Measurements from ENCODE around the gene RCC2. TPM values are rescaled to one million over a fixed set of nuclear protein-coding genes. Genes with fewer than 3 reads are reported as not detected.
A peak's percentile ranks its signal among the peaks of the same experiment; 100 is the strongest.
"Not testable (repeated sequence)": the region's sequence is repeated elsewhere in the genome, so short reads cannot be mapped to it uniquely, and the experiment has no call there.

RCC2 gene
- total RNA-seq, 3 donors from 2014 or later: 114 to 130 (median 122) TPM

DNA sequence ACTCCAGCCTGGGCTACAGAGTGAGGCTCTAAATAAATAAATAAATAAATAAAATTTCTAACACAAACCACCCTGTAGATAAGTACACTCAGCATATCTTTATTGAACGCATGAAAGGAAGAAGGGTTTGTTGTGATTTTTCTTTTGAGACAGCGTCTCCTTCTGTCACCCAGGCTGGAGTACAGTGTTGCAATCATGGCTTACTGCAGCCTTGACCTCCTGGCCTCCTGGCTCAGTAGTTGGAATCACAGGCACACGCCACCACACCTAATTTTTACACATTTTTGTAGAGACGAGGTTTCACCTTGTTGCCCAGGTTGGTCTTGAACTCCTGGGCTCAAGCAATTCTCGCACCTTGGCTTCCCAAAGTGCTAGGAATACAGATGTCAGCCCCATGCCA lies 23.2 kb upstream of the RCC2 start:
- no peaks in the 10 kb centered on the region for H3K4me1 Mint-ChIP-seq (ENCODE audit: low read depth)
- H3K36me3 Mint-ChIP-seq (ENCODE audit: insufficient read depth): no peaks in the 10 kb centered on the region
- no peaks in the 10 kb centered on the region for H3K9me3 Mint-ChIP-seq
- no peak overlapping the region for H3K4me3 Mint-ChIP-seq
- H3K27me3 Mint-ChIP-seq (ENCODE audit: low read depth): no peaks in the 10 kb centered on the region
- no peak for DNase-seq
- no peak for ATAC-seq

DNA sequence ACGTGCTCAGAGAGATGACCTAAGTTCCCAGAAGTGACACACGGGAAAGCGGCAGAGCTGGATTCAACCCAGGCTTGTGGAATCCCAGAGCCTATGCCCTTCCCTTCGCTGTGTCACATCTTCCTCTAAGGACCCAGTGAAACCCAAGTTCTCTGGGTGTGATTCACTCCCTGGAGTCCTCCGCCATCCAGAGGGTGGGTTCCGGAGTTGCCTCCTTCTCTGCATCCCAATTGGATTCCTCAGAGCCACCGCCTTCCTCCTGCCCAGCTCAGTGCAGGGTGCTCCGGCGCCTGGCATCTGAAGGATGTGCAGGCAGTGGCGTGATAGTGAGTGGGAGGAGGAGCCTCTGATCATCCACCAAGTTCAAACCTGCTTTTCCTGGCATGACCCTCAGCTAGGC lies 20.7 kb upstream of the RCC2 start:
- Mint-ChIP-seq H3K4me3 (no peak overlapping the region), H3K4me1 (ENCODE audit: low read depth) (no peaks in the 10 kb centered on the region), H3K36me3 (ENCODE audit: insufficient read depth) (no peaks in the 10 kb centered on the region), H3K9me3 (no peaks in the 10 kb centered on the region), H3K27me3 (ENCODE audit: low read depth) (no peaks in the 10 kb centered on the region)
- no peak for ATAC-seq
- DNase-seq: no peak

GRCh38 chr1:17458794-17459193 lies 19.3 kb upstream of the RCC2 start:
- no peak for DNase-seq
- Mint-ChIP-seq H3K4me3 (no peak overlapping the region), H3K27me3 (ENCODE audit: low read depth) (no peaks in the 10 kb centered on the region), H3K36me3 (ENCODE audit: insufficient read depth) (no peaks in the 10 kb centered on the region), H3K4me1 (ENCODE audit: low read depth) (no peaks in the 10 kb centered on the region), H3K9me3 (no peaks in the 10 kb centered on the region)
- ATAC-seq: no peak

- Mint-ChIP-seq H3K36me3 (ENCODE audit: insufficient read depth) (no peaks in the 10 kb centered on the region), H3K27me3 (ENCODE audit: low read depth) (peaks cover 4% of the 10 kb centered on the region), H3K9me3 (no peaks in the 10 kb centered on the region), H3K4me3 (no peak overlapping the region), H3K4me1 (ENCODE audit: low read depth) (no peaks in the 10 kb centered on the region)
- DNase-seq (no peak), ATAC-seq (no peak)
Measured at GRCh38 chr1:17452686-17453085, 13.2 kb upstream of the RCC2 start.

- not testable (repeated sequence) for H3K36me3 Mint-ChIP-seq (ENCODE audit: insufficient read depth); H3K4me3 Mint-ChIP-seq; H3K27me3 Mint-ChIP-seq (ENCODE audit: low read depth); H3K9me3 Mint-ChIP-seq; DNase-seq; ATAC-seq; H3K4me1 Mint-ChIP-seq (ENCODE audit: low read depth)
Measured at GRCh38 chr1:17452203-17452602, 12.7 kb upstream of the RCC2 start.

DNA sequence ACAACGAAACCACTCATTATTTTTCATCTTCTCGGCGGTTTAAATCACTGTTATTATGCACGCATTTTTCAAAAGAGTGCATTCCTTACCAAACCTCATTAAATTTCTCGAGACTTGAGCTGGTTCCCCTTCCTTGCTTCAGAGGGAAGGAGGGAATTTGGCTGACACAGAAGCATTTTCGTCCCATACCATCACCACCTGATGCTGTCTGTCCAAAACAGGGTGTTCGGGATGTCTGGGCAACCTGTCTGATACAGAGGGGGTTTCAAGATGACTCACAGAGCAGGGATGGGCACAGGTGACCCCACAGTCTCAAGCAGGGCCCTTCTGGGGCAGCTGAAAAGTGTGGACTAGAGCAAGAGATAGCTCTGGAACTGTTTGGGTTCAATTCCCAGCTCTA lies 12.3 kb upstream of the RCC2 start:
- no peak for DNase-seq
- Mint-ChIP-seq H3K27me3 (ENCODE audit: low read depth) (peaks cover 5% of the 10 kb centered on the region), H3K4me3 (no peak overlapping the region), H3K4me1 (ENCODE audit: low read depth) (no peaks in the 10 kb centered on the region), H3K9me3 (no peaks in the 10 kb centered on the region), H3K36me3 (ENCODE audit: insufficient read depth) (no peaks in the 10 kb centered on the region)
- no peak for ATAC-seq

- H3K9me3 Mint-ChIP-seq: no peaks in the 10 kb centered on the region
- H3K4me3 Mint-ChIP-seq: no peak overlapping the region
- peaks cover 5% of the 10 kb centered on the region for H3K27me3 Mint-ChIP-seq (ENCODE audit: low read depth)
- DNase-seq: no peak
- no peaks in the 10 kb centered on the region for H3K36me3 Mint-ChIP-seq (ENCODE audit: insufficient read depth)
- no peak for ATAC-seq
- no peaks in the 10 kb centered on the region for H3K4me1 Mint-ChIP-seq (ENCODE audit: low read depth)
Measured at GRCh38 chr1:17447501-17447992, 8.1 kb upstream of the RCC2 start.

GRCh38 chr1:17442841-17443240 lies 3.4 kb upstream of the RCC2 start:
- DNase-seq (no peak), ATAC-seq (no peak)
- H3K4me3 Mint-ChIP-seq: no peak overlapping the region
- peaks cover 10% of the 10 kb centered on the region for H3K4me1 Mint-ChIP-seq (ENCODE audit: low read depth)
- peaks cover 2% of the 10 kb centered on the region for H3K27me3 Mint-ChIP-seq (ENCODE audit: low read depth)
- no peaks in the 10 kb centered on the region for H3K36me3 Mint-ChIP-seq (ENCODE audit: insufficient read depth)
- no peaks in the 10 kb centered on the region for H3K9me3 Mint-ChIP-seq

DNA sequence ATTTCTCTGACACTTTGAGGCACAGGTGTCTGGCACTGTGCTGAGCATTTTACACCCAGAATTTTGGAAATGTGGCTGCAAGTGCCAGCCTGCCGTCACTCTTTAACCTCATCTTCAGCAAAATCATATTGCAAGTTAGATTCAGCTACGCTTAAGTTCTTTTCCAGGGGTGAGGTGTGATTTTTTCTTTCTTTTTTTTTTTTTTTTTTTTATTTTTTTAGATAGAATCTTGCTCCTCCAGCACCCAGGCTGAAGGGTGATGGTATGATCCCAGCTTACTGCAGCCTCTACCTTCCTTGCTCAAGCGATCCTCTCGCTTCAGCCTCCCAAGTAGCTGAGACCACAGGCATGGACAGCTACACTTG lies 2.5 kb upstream of the RCC2 start:
- no peak for ATAC-seq
- DNase-seq: no peak
- Mint-ChIP-seq H3K9me3 (no peaks in the 10 kb centered on the region), H3K27me3 (ENCODE audit: low read depth) (peaks cover under 1% of the 10 kb centered on the region), H3K4me3 (no peak overlapping the region), H3K4me1 (ENCODE audit: low read depth) (peaks cover 11% of the 10 kb centered on the region), H3K36me3 (ENCODE audit: insufficient read depth) (no peaks in the 10 kb centered on the region)

DNA sequence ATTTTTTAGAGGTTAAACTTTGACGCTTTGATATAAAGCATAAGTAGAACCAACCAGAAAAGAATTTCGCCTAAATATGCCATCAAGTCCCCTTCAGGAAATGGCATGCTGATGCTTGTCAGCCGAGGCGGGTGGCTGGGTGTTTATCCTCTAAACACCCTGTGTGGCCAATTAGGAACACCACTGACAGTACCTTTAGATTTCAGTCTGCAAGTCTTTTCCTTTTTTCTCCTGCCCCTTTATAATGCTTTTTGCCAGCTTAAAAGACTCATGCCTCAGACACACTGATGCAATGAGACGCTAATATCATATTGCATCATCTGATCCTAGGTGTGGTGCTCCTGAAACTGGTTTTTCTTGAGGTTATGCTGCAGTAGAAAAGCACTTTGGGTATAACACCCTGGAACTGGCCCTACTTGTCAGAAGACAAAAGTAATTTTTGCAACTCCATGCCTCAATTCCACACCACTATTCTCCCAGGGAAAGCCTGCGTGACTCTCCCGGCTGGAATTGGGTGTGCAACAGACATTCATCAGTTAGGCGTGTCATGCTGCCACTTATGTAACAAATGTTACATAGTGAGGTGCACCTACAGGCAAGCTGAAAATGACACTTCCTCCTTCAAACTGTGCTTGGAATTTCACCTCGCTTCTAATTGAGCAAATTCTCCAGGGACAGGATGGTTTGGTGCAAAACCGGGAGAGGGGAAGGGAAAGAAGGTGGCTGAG lies 2.0 kb upstream of the RCC2 start:
- ATAC-seq (no peak), DNase-seq (no peak)
- no peaks in the 10 kb centered on the region for H3K36me3 Mint-ChIP-seq (ENCODE audit: insufficient read depth)
- no peaks in the 10 kb centered on the region for H3K27me3 Mint-ChIP-seq (ENCODE audit: low read depth)
- peaks cover 16% of the 10 kb centered on the region for H3K4me1 Mint-ChIP-seq (ENCODE audit: low read depth)
- H3K9me3 Mint-ChIP-seq: no peaks in the 10 kb centered on the region
- H3K4me3 Mint-ChIP-seq: peak overlapping the region; percentile 48

- Mint-ChIP-seq H3K36me3 (ENCODE audit: insufficient read depth) (no peaks in the 10 kb centered on the region), H3K9me3 (no peaks in the 10 kb centered on the region), H3K4me1 (ENCODE audit: low read depth) (peaks cover 23% of the 10 kb centered on the region), H3K27me3 (ENCODE audit: low read depth) (no peaks in the 10 kb centered on the region), H3K4me3 (peak overlapping the region; percentile 48)
- DNase-seq: no peak
- no peak for ATAC-seq
Measured at GRCh38 chr1:17440827-17441168, 1.3 kb upstream of the RCC2 start.

DNA sequence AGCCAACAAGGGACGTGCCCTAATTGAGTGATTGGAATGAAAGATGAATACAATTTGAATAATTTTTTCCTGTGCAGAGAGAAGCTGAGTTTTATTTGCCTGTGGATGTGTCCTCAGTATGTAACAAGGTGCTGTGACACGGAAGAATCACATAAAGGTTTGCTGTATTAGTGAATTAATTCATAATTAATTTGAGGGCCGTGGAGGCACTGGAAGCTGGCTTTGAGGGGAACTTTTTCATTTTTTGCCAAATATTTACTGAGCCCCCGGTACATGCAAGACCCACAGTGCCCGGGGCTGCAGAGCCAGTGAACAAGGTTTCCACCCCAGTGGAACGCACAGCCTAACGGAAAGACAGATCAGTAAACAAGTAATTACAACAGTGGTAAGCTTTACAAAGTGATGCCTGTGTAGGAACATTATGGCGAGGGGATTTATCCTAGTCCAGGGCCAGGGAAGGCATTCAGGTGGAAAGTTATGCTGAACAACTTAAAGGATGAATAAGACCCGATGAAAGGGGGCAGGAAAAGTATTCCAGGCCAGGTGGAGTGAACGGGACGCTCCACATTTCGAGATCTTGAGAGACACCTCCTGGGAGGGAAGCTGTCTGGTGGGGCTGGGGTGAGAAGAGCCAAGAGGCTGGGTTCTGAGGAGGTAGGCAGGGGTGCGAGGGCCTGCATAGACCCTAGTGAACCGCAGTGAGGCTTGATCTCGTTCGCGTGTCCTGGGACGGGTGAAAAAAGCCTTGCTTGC lies 773 bp upstream of the RCC2 start:
- peak overlapping the region; percentile 79 for H3K4me3 Mint-ChIP-seq
- ATAC-seq (no peak), DNase-seq (no peak)
- H3K27me3 Mint-ChIP-seq (ENCODE audit: low read depth): no peaks in the 10 kb centered on the region
- H3K9me3 Mint-ChIP-seq: no peaks in the 10 kb centered on the region
- peaks cover 26% of the 10 kb centered on the region for H3K4me1 Mint-ChIP-seq (ENCODE audit: low read depth)
- H3K36me3 Mint-ChIP-seq (ENCODE audit: insufficient read depth): peaks cover under 1% of the 10 kb centered on the region

GRCh38 chr1:17438318-17439249 lies 893 bp downstream of the RCC2 start:
- Mint-ChIP-seq H3K27me3 (ENCODE audit: low read depth) (no peaks in the 10 kb centered on the region), H3K4me1 (ENCODE audit: low read depth) (peaks cover 41% of the 10 kb centered on the region), H3K36me3 (ENCODE audit: insufficient read depth) (peaks cover 7% of the 10 kb centered on the region), H3K9me3 (no peaks in the 10 kb centered on the region), H3K4me3 (peak overlapping the region; percentile 97)
- ATAC-seq (peak; percentile 45 to 48), DNase-seq (peak; percentile 64)

GRCh38 chr1:17437580-17438317 lies 1.7 kb downstream of the RCC2 start:
- peak overlapping the region; percentile 80 for H3K4me3 Mint-ChIP-seq
- ATAC-seq (peak; percentile 58 to 60), DNase-seq (peak; percentile 57)
- H3K36me3 Mint-ChIP-seq (ENCODE audit: insufficient read depth): peaks cover 10% of the 10 kb centered on the region
- no peaks in the 10 kb centered on the region for H3K9me3 Mint-ChIP-seq
- H3K27me3 Mint-ChIP-seq (ENCODE audit: low read depth): no peaks in the 10 kb centered on the region
- H3K4me1 Mint-ChIP-seq (ENCODE audit: low read depth): peaks cover 45% of the 10 kb centered on the region

Data from activated T-cell treated with anti-CD3 and anti-CD28 coated beads, Interleukin-2, amount 50 U/mL, for 4 hours (primary cell).